ENCODE measurements around the gene DAGLA.

The DAGLA gene

DNA sequence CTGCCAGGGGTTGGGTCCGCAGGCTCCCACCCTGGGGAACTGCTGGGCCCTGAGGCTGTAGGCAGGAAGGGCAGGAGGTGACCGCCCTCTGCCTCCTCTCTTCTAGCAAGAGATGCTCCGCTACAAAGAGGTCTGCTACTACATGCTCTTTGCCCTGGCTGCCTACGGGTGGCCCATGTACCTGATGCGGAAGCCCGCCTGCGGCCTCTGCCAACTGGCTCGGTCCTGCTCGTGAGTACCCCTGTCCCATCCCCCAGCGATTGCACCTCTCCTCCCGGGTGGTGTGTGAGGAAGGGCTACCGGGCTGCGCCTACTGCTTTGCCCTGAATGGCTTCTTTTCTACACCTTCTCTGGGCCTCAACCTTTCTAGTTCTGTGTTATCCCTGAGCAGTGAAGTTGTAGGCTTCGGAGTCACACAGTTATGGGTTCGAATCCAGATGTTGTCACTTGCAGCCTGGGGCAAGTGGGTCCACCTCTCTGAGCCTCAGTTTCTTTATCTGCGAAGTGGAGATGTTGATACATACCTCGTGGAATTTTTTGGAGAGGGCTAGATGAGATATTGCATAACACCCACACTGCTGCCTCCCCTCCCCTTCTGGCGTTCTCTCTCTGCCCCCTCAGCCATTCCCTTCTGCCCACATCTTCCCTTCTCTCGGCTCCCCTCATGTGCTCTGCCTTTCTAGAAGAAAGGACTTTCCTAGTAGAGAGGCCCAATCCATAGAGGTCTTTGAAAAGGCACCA, 51.2 kb downstream of the DAGLA start:
- no peak for DNase-seq

DNA sequence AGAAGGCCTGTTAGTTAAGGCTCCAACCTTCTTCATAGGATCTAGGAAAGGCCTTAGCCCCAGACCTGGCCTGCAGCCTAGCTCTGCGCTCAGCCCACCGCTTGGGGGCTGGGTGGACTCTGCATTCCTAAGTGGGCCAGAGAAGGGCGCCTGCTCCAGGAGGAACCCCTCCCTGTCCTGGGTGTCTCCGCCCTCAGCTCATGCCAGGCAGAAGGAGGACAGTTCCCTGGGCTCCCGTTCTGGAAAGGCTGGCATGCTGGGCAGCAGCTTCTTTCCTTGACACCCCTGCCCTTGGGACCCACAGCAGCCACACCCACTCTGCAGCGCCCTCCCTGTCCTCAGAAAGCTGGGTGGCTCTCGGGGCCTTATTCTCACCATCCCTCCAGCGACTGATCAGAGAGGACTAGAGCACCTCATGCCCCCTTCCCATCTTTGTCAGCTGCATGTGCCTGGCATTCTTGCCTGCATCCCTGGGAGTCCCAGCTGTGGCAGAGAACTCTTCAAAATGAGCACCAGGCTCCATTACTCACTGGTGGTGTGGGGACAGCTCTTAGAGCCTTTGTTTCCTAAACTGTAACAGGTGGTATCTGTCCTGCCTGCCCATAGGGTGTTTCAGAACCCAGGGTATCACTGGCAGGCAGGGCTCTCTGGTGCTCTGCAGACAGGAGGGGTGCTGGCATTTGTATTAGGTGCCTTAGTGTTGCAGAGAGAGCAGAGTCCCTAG, 51.9 kb downstream of the DAGLA start:
- peak; percentile 74 for DNase-seq

DNA sequence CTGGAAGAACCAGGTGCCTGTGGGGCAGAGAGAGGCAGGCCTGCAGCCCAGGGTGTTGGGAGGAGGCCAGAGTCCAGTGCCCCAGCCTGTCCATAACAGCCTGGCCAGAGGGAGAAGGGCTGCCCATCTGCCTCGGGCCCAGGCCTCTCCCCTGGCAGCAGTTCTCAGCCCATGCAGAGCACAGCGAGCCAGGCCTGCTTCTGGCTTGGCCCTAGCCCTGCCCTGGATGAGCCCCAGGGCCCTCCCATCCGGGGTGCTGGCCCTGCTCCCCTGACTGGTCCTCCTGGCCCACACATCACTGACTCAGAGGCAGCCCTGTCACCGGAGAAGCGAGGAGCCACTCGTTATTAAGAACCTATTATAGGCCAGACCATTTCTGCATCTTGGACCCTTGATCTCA, 52.5 kb downstream of the DAGLA start:
- no peak for DNase-seq

DNA sequence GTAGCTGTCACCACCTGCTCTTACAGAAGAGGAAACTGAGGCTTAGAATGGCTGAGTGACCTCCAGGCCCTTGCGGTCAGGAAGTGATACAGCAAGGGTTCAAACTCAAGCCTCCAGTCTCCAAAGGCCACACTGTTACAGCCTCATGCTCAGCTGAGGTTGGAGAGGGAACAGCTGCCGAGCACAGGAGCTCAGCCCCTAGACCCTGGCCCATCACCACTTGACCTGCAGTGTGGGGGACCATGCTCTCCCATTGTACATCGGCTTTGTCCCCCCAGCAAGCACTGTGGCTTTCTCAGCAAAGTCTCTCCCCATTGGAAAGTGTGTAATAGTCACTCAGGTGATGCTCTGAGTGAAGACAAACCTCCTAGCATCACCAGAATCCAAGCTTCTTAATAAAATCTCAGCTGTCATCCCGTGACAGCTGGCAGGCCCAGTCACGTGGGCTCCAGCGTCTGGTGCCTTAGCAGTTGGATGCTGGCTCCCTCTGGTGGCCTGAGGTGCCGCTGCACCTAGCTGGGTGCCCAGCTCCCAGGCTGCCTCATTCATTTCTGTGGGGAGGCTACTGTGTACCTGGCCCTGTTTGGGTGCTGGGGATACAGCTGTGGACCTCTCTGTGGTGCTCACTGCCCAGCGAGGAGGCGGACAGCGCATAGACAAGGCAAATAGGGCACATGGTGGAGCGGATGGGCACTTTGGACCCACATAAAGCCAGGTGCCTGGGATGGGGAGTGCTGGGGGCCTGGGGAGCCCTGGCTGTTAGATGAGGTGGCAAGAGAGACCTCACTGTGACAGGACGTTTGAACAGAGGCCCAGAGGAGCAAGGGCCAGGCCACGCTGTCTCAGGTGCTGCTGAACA, 53.2 kb downstream of the DAGLA start:
- DNase-seq = peak; percentile 91

DNA sequence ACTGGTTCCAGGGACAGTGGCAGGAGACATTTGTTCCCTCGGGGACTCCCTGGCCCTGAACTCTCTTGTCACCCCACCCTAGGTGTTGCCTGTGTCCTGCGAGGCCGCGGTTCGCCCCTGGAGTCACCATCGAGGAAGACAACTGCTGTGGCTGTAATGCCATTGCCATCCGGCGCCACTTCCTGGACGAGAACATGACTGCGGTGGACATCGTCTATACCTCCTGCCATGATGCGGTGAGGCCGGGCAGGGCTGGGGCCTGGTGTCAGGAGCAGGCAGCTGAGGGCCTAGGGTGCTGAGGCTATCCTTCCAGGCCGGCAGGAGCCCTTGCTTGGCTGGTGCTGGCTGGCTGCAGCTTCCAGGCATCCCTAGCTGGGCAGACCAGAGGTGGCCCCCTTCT, 54.6 kb downstream of the DAGLA start:
- no peak for DNase-seq

DNA sequence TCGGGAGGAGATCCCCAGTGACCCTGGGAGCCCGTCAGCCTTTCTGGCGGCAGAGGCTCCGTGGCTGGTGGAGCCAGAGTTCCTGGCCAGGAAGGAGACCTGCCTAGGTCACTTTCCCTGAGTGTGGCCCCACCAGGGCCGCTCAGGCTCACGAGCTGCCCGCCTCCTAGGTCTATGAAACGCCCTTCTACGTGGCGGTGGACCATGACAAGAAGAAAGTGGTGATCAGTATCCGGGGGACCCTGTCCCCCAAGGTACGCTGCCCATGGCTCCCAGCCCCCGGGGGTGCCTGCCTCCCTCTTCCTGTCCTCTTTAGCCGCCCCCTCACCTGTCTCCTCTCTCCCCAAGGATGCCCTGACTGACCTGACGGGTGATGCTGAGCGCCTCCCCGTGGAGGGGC, 55.2 kb downstream of the DAGLA start:
- DNase-seq = no peak

DNA sequence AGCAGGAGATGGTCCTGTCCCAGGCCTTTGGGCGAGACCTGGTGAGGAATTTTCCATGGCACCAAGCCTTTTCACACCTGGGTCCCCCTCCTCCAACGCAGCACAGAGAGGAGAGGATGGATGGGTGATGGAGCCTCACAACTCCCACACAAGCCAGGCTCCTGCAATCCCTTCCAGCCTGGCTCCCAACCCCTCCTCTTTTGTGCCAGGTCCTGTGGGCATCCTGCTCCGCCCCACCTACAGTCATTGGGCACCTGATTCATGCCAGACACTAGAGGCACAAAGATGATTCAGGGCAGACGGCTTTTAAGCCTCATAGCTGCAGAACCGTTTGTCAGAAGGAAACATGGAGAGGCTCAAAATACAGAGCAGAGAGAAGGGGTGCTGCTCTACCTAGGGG, 56.1 kb downstream of the DAGLA start:
- no peak for DNase-seq

DNA sequence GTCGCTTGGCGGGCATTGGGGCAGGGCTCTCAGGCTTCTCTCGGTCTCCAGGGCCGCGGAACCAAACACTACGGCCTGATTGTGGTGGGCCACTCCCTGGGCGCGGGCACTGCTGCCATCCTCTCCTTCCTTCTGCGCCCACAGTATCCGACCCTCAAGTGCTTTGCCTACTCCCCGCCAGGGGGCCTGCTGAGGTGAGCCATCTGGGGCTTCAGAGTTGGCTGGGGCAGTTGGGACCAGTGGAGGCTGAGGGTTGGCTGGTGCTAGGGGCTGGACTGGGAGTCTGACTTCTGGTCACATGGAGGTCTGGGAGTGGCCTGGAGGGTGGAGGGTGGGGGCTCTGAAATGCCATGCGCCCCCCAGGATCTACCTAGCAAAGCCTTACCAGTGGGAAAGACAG, 56.9 kb downstream of the DAGLA start:
- DNase-seq = no peak

DNA sequence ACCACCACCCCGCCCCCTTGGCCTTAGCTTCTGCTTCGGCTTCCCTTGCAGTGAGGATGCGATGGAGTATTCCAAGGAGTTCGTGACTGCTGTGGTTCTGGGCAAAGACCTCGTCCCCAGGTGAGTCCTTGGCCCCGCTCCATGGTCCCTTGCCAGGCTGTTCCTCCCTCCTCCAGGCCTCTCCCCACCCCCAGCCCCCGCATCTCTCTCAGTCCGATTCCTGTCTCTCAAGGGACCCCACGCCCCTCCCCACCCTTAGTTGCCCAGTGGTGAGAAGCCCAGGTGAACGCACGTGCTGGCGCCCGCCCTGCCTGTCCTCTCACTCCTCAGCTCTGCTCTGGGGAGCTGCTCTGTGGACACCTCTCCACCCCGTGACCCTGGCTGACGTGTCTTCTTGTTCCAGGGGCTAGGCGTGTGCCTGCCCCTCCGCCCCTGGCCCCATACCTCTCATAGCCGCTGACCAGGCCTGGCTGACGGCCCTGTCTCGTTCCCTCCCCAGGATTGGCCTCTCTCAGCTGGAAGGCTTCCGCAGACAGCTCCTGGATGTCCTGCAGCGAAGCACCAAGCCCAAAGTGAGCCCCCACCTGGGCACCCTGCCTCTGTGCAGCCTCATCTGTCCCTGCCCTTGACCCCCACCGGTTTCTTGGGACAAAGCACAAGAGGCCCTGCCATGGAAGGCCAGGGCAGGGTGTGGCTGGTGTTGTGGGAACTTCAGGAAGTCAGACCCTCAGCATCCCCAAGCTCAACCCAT, 57.6 kb downstream of the DAGLA start:
- no peak for DNase-seq

DNA sequence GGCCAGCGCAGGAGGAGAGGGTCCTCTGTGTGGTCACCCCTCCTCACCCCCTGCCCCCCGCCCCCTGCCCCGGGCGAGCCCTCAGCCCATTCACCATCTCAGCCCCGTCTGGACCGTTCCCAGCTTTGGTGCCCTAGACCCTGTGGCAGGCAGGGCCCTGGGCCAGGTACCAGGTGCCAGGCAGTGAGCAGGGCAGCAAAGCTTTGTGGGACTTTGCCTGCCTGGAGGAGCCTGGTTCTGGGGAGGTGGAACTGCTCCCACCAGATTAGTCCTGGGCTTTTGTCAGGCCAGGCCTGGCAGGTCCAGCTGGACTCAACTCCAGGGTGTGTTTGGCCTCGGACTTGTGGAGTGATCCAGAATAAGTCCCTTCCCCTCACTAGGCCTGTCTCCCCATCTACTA, 58.6 kb downstream of the DAGLA start:
- DNase-seq = no peak

DNA sequence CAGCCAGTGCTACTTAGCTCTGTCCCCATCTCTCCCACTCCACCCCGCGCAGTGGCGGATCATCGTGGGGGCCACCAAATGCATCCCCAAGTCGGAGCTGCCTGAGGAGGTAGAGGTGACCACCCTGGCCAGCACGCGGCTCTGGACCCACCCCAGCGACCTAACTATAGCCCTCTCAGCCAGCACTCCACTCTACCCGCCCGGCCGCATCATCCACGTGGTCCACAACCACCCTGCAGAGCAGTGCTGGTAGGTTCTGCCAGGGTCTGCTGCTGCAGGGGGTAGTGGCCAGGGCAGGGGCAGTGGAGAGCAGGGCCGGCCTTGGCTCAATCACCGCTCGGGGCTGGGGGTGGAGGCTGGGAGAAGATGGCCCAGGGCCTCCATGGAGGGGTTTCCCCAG, 59.2 kb downstream of the DAGLA start:
- DNase-seq = no peak

DNA sequence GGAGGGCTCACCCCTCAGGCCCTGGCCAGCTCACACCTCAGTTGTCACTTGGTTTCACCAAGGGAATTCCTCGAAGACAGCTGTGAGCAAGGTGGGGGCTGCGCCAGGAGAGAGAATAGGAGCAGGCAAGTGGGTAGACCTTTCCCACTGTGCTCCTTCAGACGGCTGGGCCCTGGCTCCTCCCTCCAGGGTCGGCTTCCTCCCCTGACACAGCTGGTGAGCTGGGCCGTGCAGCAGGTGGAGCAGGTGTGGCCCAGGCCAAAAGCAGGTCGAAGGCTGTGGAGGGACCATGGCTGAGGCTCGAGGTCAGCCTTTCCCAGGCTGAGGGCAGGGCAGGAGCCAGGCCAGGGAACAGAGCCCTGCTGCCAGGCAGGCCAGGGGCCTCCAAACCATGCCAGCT, 59.8 kb downstream of the DAGLA start:
- DNase-seq = no peak

DNA sequence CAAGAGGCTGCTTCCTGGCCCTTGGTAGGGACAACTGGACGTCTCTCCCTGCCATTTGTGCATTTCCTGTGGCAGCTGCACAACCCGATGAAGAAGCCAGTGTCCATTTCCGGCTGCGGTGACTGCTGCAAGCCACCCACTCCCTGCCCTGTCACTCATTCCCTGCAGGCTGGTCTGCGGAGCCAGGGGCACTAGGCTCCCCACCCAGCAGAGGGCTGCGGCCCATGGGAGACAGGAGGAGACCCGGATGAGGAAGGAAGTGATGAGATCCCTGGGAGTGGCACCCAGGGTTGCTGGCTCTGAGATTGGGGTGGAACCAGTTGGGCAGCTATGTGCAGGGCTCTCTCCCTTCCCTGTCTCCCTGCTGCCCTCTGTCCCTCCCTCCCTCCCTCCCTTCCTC, 62.2 kb downstream of the DAGLA start:
- no peak for DNase-seq

DNA sequence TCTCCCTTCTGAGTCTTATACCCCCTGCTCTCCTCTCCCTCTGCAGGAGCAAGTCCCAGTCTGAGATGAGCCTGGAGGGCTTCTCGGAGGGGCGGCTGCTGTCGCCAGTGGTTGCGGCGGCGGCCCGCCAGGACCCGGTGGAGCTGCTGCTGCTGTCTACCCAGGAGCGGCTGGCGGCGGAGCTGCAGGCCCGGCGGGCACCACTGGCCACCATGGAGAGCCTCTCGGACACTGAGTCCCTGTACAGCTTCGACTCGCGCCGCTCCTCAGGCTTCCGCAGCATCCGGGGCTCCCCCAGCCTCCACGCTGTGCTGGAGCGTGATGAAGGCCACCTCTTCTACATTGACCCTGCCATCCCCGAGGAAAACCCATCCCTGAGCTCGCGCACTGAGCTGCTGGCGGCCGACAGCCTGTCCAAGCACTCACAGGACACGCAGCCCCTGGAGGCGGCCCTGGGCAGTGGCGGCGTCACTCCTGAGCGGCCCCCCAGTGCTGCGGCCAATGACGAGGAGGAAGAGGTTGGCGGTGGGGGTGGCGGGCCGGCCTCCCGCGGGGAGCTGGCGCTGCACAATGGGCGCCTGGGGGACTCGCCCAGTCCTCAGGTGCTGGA, 63.4 kb downstream of the DAGLA start:
- no peak for DNase-seq

DNA sequence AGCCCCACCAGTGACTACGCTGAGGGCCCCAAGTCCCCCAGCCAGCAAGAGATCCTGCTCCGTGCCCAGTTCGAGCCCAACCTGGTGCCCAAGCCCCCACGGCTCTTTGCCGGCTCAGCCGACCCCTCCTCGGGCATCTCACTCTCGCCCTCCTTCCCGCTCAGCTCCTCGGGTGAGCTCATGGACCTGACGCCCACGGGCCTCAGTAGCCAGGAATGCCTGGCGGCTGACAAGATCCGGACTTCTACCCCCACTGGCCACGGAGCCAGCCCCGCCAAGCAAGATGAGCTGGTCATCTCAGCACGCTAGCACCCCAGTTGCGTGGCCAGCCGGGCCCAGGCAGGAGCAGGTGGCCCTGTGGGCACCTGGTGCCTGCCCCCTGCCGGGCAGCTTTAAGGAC, 64.0 kb downstream of the DAGLA start:
- no peak for DNase-seq

DNA sequence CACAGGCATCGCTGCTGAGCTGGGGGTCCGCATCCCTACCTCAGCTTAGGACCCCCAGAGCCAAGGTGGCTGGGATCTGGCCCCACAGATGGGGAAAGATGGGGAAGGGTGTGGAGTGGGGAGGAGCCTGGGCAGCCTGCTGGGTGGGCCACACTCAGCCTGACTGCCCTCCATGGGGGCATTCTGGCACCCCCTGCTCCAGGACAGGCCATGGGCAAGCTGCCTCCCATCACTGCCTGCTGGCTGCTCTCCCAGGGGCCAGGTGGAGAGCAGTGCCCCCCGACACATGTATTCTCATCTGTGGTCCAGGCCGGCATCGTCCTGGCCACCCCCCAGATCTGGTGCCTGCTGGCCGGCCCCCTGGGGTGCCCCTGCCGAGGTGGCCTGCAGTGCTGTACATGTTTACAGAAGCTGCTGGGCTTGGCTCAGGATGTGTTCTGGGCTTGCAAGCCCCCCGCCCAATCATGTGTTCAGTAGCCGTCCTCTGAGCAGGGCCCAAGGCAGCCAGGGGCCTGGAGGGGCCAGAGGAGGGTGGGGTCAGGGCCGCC, 64.5 kb downstream of the DAGLA start:
- no peak for DNase-seq

DNA sequence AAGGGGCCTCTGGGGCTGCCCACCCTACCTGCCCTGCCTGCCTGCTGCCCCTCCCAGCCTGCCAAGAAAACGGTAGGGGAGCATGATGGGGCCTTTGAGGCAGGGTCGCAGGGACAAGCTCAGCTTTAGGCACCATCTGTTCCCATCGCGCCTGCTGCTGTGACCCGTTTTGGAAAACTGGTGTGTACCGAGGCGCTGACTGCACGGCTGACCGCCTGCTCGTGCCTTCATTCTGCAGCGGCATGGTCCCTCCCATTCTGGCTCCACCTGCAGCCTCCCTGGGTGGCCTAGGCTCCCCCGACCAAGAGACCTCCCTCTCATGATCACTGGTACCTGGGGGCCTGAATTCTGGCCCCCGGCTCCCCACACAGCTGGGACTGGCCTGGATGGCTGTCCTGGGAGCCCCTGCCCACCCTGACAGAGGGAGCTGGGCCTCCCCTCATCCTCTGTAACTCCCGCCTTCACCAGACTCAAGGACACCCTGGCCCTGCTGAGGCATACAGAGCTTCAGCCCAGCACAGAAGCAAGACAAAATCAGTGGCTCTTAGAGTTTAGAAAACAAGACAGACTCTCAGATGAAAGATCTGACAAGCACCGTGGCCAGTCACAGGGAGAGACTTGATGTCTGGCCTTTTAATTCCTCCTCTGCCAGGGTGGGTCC, 65.7 kb downstream of the DAGLA start:
- DNase-seq = no peak

DNA sequence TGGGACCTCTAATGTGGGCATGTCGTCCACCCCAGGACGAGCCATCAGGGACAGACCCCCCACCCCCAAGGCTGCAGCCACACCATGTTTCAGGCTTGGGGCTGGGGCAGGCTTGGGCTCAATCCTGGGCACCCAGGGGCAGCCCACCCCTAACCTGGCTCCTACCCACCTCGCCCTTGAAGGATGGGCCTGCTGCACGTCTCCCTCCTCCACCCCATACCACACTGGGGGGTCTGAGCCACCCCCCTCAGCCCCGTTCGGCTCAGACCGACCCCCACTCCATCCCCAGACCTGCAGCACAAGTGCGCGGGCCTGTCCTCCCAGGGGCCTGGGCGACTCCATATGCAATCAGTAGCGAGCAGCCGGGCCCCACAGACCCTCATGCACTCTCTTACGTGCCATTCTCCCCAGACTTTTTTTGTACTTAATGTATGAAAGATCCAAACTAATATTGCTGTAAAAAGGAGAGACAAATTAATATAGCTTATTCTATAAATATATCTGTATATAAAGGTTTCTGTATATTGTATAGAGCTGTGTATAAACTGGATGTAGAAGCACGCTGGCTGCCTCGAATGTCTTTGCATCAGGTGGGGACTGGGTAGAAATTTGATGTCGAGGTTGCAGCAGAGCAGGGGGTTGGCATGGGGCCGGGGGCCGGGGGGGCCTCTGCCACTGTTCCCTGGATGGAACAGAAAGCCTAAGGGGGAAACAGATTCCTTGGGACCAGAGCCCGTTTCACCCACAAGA, 66.4 kb downstream of the DAGLA start:
- DNase-seq = no peak

DNA sequence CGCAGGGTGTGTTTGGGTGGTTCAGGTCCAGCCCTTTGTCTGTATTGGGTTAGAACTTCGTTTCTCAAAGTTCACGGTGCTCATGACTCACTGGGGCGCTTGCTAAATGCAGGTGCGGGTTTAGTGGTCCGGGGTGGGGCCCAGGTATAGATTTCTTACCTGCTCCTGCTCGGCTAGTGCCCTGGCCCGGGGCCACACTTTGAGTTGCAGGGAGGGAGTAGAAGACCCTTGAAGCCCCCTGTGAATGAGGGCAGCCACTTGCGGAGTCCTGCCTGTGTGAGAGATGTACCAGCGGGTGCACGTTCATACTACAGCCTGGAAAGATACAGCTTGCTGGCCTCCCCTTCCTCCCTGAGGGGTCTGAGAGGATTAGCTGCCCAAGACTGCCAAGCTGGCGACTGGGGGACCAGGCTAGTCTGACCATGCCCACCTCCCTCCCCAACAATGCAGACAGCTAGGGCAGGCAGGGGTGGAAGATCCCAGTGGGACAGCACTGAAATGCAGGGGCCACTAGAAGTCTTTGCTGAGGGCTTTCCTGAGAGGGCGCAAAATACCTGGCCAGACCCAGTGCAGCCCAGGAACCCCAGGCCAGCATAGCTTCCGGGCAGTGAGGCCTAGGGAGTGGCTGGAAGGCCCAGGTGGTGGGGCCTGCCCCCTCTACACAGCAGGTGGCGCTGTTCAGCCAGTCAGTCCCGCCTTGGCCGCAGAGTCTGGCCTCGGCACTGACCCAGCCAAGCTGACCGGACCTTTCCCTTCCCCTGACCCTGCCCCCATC, 67.2 kb downstream of the DAGLA start:
- peak; percentile 92 for DNase-seq

DNA sequence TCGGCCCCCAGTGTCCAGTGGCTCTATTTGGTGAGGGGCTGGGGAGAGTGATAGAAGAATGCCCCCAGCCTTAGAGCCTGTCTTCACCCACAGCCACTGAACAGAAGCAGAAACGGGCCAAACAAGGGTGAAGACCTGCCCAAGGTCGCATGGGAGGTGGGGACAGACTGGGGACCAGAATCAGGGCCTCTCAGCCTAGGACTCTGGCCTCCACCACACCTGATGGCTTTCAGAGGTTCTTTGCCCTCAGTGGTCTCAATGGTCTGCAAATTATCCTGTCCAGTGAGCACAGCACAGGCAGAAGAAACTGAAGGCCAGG, 67.7 kb downstream of the DAGLA start:
- DNase-seq = no peak
